Neural cell (in vitro differentiated cells): ENCODE measurements around the gene ZBTB46. TPM values are rescaled to one million over a fixed set of nuclear protein-coding genes. Genes with fewer than 3 reads are reported as not detected.

Source experiments
- H2AFZ ChIP-seq: fragments of 200-600, 300-800 bp; sonication (generic), shearing (Covaris generic); 2 replicates; pipeline ENCODE4 v1.6.0; 2014; ENCODE audit warnings: low read depth, mild to moderate bottlenecking, antibody characterized with exemption, low read length, moderate library complexity
- H3F3A ChIP-seq: fragments of 200-600 bp; shearing (Covaris generic); 2 replicates; pipeline ENCODE4 v1.6.1; 2016; ENCODE audit warnings: mild to moderate bottlenecking, moderate library complexity, mixed read lengths, antibody characterized with exemption, low read length; ENCODE audit not compliant: insufficient read depth, poor library complexity, severe bottlenecking
- H3K27ac ChIP-seq: fragments of 200-600, 300-800 bp; sonication (generic), shearing (Covaris generic); 2 replicates; pipeline ENCODE4 v1.5.1; 2014; ENCODE audit warnings: mild to moderate bottlenecking, low read length, moderate library complexity
- H3K27me3 ChIP-seq: fragments of 300-800, 200-600 bp; sonication (generic), shearing (Covaris generic); 2 replicates; pipeline ENCODE4 v1.6.0; 2014; ENCODE audit warnings: mild to moderate bottlenecking, low read depth, low read length, moderate library complexity; ENCODE audit not compliant: insufficient read depth
- H3K36me3 ChIP-seq: fragments of 300-800, 200-600 bp; sonication (generic), shearing (Covaris generic); 2 replicates; pipeline ENCODE4 v1.5.1; 2014; ENCODE audit warnings: mild to moderate bottlenecking, antibody characterized with exemption, low read length, moderate library complexity; ENCODE audit not compliant: insufficient read depth
- H3K4me2 ChIP-seq: fragments of 300-800, 200-600 bp; sonication (generic), shearing (Covaris generic); 2 replicates; pipeline ENCODE4 v1.6.0; 2014; ENCODE audit warnings: mild to moderate bottlenecking, low read length
- H3K4me3 ChIP-seq: fragments of 300-800, 200-600 bp; sonication (generic), shearing (Covaris generic); 2 replicates; pipeline ENCODE4 v1.5.1; 2014; ENCODE audit warnings: mild to moderate bottlenecking, low read length, moderate library complexity
- H3K79me2 ChIP-seq: fragments of 200-600 bp; shearing (Covaris generic); replicated peaks from 2 replicates; pipeline ENCODE4 v1.6.0; 2014; ENCODE audit warnings: mild to moderate bottlenecking, low read length, moderate library complexity; ENCODE audit not compliant: insufficient read depth
- H3K9ac ChIP-seq: fragments of 300-800, 200-600 bp; sonication (generic), shearing (Covaris generic); 2 replicates; pipeline ENCODE4 v1.6.1; 2016; ENCODE audit warnings: mild to moderate bottlenecking, low read length, mixed read lengths
- H3K9me2 ChIP-seq: fragments of 200-600 bp; shearing (Covaris generic); 2 replicates; pipeline ENCODE4 v1.6.1; 2016; ENCODE audit warnings: mild to moderate bottlenecking, low read length, mixed read lengths; ENCODE audit not compliant: insufficient read depth
- H3K9me3 ChIP-seq: fragments of 200-600, 300-800 bp; sonication (generic), shearing (Covaris generic); 2 replicates; pipeline ENCODE4 v1.6.1; 2016; ENCODE audit warnings: mild to moderate bottlenecking, mixed run types, low read length, moderate library complexity, mixed read lengths
- H4K20me1 ChIP-seq: fragments of 200-600 bp; shearing (Covaris generic); 2 replicates; pipeline ENCODE4 v1.6.1; 2016; ENCODE audit warnings: mild to moderate bottlenecking, mixed run types; ENCODE audit not compliant: insufficient read depth
- CTCF ChIP-seq: fragments of 450-650 bp; IDR thresholded peaks from 2 replicates; pipeline ENCODE4 v1.5.1; 2014; ENCODE audit warnings: antibody characterized with exemption, mild to moderate bottlenecking, moderate library complexity; ENCODE audit not compliant: poor library complexity, severe bottlenecking
- EP300 ChIP-seq: fragments of 450-650 bp; conservative IDR thresholded peaks from 2 replicates; pipeline ENCODE4 v1.6.1; 2014; ENCODE audit warnings: antibody characterized with exemption, mild to moderate bottlenecking, moderate library complexity; ENCODE audit not compliant: poor library complexity, severe bottlenecking
- POLR2AphosphoS5 ChIP-seq: IDR thresholded peaks from 2 replicates; pipeline ENCODE4 v1.6.1; 2012
- SMC3 ChIP-seq: fragments of 450-650 bp; conservative IDR thresholded peaks from 2 replicates; pipeline ENCODE4 v1.6.1; 2014; ENCODE audit warnings: antibody characterized with exemption, mild to moderate bottlenecking, moderate library complexity; ENCODE audit not compliant: poor library complexity
- polyA minus RNA-seq: library from RNA; depleted of rRNA, polyadenylated mRNA; stranded (reverse); fragments of >200 nt; gene quantifications from 2 replicates; pipeline ENCODE4 v1.2.3, GENCODE V29; 2014
- polyA plus RNA-seq: library from polyadenylated mRNA; depleted of rRNA; stranded (reverse); fragments of >200 nt; gene quantifications from 2 replicates; pipeline ENCODE4 v1.2.3, GENCODE V29; 2014

Gene ZBTB46, protein sequence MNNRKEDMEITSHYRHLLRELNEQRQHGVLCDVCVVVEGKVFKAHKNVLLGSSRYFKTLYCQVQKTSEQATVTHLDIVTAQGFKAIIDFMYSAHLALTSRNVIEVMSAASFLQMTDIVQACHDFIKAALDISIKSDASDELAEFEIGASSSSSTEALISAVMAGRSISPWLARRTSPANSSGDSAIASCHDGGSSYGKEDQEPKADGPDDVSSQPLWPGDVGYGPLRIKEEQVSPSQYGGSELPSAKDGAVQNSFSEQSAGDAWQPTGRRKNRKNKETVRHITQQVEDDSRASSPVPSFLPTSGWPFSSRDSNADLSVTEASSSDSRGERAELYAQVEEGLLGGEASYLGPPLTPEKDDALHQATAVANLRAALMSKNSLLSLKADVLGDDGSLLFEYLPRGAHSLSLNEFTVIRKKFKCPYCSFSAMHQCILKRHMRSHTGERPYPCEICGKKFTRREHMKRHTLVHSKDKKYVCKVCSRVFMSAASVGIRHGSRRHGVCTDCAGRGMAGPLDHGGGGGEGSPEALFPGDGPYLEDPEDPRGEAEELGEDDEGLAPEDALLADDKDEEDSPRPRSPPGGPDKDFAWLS
- 15.0 and 21.0 TPM in 2 replicates for polyA plus RNA-seq
- 43.5 and 48.2 TPM in 2 replicates for polyA minus RNA-seq

DNA sequence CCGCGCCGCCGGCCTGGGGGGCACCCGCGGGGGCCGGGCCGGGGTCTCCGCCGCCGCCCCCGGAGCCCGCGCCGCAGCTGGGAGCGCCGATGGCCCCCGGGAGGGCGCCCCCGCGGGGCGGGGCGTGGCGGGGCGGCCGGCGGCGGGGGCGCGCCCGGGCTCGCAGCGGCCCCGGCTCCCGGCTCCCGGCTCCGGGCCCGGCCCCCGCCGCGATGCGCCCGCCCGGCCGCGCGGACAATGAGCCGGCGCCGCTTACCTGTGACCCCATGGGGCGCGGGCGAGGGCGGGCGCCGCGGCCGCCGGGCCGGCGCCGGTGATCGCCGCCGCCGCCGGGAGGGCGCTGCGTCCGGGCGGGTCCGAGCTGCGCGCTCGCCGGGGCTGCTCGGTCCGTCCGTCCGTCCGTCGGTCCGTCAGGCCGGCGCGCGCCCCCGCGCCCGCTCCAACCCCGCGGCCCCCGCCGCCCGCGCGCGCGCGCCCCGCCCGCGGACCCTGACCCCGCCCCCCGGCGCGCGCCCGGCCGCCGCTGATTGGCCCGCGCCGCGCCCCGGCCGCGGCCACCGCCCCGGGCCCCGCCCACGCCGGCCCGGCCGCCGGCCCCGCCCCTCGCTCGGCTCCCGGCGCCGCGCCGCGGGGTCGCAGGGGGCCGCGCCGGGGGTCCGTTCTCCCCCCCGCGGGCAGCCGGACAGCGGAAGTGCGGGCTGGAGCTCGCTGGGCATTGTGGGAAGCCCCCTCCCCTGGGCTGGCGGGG, at the start of gene ZBTB46:
Gene ZBTB46, minus strand, starts transcription at position 424 of the 748 bp plus-strand sequence. CDS start 40,507 bp downstream, outside the sequence.
- Histone ChIP-seq H3K4me2 (peak within 1 kb of the TSS; percentile 95), H3K9me3 (no peaks in the 10 kb centered on the region), H3K36me3 (no peaks in the 10 kb centered on the region), H3K9ac (peak within 1 kb of the TSS; percentile 74), H3K9me2 (no peaks in the 10 kb centered on the region), H3K27me3 (peaks cover 12% of the 10 kb centered on the region), H2AFZ (no peak within 1 kb of the TSS), H4K20me1 (no peaks in the 10 kb centered on the region), H3K4me3 (peak within 1 kb of the TSS; percentile 90), H3K27ac (peak within 1 kb of the TSS; percentile 55), H3K79me2 (peaks cover 39% of the 10 kb centered on the region), H3F3A (peaks cover 5% of the 10 kb centered on the region)
- TF ChIP-seq EP300: no peak
- no peak for TF ChIP-seq SMC3
- TF ChIP-seq POLR2AphosphoS5: peak; percentile 19
- no peak for TF ChIP-seq CTCF

DNA sequence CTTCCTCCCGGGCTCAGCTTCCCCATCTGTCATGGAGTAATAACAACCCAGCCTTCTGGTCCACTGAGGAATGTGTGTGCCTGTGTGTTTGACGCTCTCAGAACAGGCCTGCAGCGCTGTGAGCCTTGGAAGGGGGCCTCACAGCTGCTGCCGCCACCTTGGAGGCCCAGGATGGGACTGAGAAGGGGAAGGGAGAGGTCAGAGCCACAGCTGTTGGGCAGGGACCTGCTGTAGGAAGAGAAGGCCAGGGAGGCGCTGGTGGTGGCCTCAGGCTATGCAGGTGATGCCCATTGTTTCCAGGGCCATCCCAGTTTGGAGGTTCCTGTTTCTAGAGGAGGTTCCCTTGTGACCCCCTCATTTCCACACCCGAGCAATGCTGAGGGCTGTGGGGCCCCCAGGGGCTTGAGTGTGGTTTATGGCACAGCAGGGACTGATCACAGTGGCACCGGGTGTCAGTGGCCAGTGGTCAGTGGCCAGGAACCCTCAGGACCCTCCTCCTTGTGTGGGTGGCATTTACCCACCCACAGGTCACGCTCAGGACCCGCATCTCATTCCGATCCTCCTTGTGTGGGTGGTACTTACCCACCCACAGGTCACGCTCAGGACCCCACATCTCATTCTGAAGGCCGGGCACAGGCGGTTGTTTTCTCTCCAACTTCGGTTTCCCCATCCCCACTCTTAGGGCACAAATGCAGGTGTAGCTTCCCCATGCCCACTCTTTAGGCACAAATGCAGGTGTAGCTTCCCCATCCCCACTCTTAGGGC, 48.0 kb upstream of the ZBTB46 start:
- H3K79me2 ChIP-seq: no peaks in the 10 kb centered on the region
- H3K4me2 ChIP-seq: no peak overlapping the region
- no peaks in the 10 kb centered on the region for H4K20me1 ChIP-seq

More for the DNA sequence above, 48.0 kb upstream of the ZBTB46 start:
- Histone ChIP-seq H3F3A (no peaks in the 10 kb centered on the region), H3K9me3 (no peaks in the 10 kb centered on the region), H3K36me3 (no peaks in the 10 kb centered on the region), H3K27ac (no peak overlapping the region), H2AFZ (no peak overlapping the region), H3K9ac (no peak overlapping the region), H3K4me3 (no peak overlapping the region), H3K27me3 (no peaks in the 10 kb centered on the region), H3K9me2 (no peaks in the 10 kb centered on the region)
- TF ChIP-seq POLR2AphosphoS5 (no peak), SMC3 (no peak), CTCF (no peak), EP300 (no peak)
